GM04504 (cell line): Measurements from ENCODE around the gene CCNQ.
"Not testable (repeated sequence)": the region's sequence is repeated elsewhere in the genome, so short reads cannot be mapped to it uniquely, and the experiment has no call there.

ENCODE experiments used
- DNase-seq: peaks from one replicate; pipeline ENCODE4 v3.0.0-alpha.2; 2012; ENCODE audit warnings: low read depth

Gene CCNQ

DNA sequence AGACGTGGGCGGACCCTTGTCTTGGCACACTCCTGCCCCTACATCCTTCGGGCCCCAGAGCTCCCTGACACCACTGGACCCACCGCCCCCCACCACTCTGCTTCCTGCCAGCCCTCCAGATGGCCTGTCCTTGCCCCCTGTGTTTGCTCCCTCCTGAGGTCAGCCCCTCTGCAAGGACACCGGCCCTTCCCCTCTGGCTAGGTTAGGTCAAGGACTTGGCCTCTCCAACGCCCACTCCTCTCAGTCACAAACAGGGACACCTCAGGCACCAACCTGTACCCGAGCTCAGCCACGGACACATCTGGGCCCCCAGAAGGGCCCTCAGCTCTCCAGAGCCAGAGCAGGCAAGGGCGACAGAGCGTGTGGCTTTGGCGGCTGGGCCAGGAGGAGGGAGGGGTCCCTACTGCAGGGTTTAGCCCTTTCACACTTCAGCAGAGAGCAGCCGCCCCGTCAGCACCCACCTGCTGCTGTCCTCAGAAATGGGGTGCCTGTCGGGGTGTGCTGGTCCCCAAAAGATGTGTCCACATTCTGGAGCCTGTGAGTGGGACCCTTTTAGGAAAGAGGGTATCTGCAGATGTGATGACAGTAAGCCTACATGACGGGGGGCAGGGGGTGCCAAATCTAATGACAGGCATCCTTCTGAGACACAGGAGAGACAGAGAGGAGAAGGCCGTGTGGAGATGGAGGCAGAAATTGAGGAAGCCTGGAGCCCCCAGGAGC, 24.5 kb upstream of the CCNQ start:
- DNase-seq: no peak

DNA sequence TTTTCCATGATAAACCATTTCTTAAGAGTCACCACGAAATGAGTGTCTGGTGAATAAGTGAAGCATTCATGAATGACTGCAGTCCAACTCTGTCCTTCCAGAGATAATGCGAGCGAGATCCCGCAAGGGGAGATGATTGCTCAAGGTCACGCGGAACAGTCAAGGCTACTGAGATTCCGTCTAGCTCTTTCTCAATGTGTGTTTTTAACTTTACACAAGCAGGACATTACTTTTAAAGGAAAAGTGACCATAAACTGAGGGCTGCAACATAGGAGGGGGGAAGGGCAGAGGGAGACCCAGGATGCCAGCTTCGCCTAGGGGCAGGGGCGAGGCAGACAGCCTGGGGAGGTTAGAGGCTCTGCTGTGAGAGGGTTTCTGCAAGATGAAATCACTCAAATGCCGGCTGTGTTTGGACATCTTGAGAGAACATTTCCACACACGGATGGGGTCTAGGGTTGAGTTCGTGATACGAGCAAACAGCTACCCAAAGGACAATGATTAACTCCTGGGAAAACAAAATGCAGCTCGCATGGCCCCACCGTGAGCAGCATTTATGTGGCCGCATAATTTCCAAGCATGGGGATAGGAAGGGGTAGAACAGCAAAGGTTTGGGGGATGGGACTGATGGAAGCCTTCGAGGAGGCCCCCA, 23.8 kb upstream of the CCNQ start:
- DNase-seq: no peak

GRCh38 chrX:153621949-153622598, 23.1 kb upstream of the CCNQ start:
- no peak for DNase-seq

DNA sequence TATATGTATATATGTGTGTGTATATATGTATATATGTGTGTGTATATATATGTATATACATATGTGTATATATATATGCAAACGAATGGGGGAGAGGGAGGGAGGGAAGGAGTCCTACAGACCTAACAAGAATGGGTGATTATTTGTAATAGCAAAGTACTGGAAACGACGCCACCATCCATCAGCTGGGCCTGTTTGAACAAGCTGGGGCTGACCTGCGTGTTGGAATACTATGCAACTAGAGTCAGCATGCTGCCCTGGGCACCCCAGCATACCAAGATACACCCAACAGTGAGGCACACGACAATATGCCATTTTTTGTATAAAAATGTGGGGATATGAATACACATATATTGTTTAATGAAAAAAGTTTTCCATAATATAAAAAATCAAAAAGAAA, 21.6 kb upstream of the CCNQ start:
- DNase-seq: no peak

DNA sequence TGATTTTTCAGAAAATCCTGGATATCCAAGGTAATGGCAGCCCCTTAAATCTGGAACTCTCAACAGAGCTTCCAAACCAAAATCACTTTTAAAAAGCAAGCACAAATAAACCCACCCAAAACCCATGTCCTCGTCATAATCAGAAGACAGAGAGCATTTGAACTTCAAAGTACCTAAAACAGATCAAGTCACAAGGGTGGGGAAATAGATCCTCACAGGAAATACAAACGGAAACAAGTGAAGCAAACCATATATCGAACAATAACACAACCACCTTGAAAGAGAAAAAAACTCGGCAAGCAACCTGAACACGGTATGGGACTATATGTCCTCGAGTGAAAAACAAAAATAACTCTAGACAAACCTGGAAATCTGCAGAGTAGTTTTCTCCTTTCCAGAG, 15.9 kb upstream of the CCNQ start:
- no peak for DNase-seq

GRCh38 chrX:153612413-153612812, 13.5 kb upstream of the CCNQ start:
- DNase-seq: no peak

DNA sequence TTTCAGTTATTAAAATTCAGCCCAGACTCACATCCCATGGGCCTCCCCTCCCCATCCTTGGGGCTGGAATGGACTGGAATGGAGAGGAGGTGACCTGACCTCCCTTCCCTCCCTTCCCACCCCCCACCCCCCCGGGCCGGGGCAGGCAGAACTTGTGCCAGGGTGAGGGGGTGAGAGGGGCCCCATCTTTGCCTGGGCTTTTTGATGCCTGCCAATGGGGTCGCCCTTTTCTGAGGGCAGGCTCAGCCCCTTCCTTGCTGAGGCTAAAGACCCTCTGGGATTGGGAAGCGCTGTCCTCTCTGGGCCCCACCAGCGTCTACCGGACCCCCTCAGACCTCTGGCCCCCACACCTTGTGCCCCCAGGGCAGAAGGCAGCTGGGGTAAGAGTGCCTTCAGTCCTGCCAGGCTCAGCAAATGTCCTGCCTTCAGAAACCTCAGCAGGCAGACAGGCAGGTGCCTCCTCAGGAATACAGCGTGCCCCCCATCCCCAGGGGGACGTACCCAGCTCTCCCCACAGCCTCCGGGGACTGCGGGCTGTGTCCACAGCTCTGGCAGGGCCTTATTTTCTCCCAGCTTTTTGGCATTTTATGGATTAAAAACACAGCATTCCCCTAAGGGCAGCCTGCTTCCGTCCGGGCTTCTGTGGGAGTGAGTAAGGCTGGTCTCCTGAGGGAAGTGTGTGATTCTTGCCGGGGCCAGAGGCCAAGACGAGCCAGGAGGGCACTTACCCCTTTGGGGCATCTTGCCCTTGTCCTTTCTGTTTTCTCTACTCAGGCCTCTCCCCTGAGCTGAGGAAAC, 12.6 kb upstream of the CCNQ start:
- no peak for DNase-seq

DNA sequence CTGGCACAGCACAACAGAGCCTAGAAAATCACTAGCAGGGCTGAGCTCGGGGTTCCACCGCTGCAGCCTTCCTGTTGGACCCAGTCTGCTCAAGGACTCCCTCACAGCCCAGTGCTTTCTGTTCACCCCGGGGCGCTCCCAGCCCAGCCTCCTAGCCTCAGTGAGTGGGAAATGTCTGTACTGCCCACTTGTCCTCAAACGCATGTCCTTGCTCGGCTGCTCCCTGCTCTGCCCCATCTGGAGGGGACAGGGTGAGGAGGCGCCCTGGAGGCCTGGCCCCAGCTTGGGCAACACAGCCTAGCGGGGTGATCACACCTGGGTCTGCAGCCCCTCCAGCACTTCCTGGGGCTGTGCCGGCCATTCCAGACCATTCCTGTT, 11.9 kb upstream of the CCNQ start:
- DNase-seq: no peak

- no peak for DNase-seq
These were observed 11.2 kb upstream of the CCNQ start for GRCh38 chrX:153609917-153610835.

DNA sequence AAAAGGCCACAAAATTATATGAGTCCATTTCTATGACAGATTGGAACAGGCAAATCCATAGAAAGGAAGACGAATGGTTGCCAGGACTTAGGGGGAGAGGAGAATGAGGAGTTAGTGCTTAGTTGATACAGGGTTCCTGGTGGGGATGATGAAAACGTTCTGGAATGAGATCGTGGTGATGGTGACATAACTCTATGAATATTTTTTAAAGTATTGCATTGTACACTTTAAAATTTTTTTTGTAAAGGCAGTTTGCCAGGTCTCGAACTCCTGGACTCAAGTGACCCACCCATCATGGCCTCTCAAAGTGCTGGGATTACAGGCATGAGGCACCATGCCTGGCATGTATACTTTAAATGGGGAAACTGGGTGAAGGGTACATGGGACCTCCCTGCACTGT, 9.9 kb upstream of the CCNQ start:
- no peak for DNase-seq

DNA sequence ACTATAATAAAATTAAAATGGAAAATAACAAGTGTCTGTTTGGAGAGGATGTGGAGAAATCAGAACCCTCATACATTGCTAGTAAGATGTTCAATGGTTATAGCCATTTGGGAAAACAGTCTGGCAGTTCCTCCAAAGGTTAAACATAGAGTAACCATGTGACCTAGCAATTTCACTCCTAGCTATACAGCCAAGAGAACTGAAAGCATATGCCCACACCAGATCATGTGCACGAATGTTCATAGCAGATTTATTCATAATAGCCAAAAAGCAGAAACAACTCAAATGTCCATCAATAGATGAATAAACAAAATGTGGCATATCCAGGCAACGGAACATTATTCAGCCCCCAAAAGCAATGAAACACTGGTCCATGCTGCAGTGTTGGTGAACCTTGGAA, 9.4 kb upstream of the CCNQ start:
- DNase-seq: no peak

DNA sequence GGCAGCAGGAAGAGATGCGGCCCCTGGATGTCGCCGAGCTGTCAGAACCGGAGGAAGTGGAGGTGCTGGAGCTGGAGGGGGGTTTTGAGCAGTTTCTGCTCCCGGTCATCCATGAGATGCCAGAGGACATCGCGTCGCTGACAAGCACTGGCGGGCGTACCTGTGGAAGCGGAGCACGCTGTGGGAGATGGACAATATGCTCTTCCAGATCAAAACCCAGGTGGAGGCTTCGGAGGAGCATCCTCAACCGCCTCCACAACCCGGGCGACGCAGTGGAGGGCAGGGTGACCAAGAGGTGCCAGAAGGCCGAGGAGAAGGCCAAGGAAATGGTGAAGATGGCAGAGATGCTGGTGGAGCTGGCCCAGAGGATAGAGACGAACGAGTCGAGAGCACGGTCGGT, 7.6 kb upstream of the CCNQ start:
- no peak for DNase-seq

- not testable (repeated sequence) for DNase-seq
These were observed 5.9 kb upstream of the CCNQ start for GRCh38 chrX:153604666-153605380.

DNA sequence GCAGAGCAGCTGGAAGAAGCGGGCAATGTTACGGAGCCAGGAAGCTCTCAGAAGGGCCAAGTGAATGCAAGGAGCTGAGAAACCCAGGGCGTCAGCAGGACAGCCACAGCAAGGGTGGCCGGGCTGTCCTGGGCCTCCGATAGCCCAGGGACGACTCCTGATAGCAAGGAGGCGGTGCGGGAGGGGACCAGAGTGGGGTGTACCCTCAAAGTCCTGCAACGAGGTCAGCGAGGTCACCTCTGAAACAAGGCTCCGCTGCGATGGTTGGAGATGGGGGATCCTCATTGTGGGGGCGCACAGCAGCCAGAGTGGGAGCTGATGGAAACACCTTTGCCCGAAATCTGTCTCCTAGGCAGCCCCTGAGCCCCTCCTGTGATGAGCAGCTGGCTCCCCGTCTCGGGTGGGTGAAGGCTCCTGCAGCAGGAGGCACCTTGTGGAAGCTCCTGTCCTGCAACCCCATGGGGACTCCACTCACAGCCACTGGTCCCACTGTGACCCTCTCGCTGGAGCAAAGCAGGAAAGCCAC, 4.3 kb upstream of the CCNQ start:
- no peak for DNase-seq

DNA sequence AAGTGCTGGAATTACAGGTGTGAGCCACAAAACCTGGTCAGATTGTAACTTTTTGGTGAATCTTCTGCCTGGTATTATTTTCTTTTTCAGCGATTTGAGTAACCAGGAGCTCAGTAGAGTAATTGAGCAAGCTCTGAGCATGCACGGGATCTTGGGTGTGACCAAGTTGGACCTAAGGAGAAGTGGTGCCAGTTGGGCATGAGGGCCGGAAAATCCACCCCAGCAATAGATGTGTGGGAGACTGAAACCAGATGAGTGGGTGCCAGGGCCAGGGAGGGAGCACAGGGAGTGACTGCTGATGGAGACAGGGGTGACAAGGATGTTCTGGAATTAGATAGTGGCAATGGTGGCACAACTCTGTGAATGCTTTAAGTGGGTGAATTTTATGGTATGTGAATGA, 3.7 kb upstream of the CCNQ start:
- DNase-seq: no peak

GRCh38 chrX:153601511-153602110, 2.7 kb upstream of the CCNQ start:
- no peak for DNase-seq

DNA sequence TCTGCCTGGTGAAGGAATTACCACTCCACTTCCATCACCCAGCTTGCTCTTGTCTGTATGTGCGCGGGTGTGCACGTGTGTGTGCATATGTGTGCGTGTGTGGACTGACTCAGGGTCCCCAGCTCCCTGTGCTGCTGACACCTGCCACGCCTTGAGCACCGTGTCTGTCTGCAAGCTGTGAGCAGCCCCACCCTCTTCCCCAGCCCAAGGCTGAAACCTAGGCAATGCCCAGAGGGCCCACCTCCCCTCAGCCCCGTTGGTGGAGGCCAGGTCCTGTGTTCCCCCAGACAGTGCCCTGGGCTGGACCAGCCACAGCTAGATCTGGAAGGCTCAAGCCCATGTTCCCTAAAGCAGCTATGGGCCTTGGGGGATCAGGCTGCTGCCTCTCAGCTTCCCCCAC, 2.0 kb upstream of the CCNQ start:
- DNase-seq: no peak

DNA sequence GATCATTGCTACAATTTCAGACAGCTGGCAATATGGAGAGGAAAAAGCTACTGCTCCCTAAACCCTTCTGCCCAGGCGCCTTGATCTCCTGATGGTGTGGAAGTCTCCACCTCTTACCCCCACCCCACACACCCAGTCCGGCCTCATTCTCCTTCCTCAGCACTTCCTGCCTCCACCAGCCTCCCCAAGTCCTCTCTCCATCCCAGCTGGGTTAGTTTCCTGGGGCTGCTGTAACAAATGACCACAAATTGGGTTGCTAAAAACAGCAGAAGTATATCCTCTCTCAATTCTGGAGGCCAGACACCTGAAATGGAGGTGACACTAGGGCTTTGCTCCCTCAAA, 1.1 kb upstream of the CCNQ start:
- no peak for DNase-seq

DNA sequence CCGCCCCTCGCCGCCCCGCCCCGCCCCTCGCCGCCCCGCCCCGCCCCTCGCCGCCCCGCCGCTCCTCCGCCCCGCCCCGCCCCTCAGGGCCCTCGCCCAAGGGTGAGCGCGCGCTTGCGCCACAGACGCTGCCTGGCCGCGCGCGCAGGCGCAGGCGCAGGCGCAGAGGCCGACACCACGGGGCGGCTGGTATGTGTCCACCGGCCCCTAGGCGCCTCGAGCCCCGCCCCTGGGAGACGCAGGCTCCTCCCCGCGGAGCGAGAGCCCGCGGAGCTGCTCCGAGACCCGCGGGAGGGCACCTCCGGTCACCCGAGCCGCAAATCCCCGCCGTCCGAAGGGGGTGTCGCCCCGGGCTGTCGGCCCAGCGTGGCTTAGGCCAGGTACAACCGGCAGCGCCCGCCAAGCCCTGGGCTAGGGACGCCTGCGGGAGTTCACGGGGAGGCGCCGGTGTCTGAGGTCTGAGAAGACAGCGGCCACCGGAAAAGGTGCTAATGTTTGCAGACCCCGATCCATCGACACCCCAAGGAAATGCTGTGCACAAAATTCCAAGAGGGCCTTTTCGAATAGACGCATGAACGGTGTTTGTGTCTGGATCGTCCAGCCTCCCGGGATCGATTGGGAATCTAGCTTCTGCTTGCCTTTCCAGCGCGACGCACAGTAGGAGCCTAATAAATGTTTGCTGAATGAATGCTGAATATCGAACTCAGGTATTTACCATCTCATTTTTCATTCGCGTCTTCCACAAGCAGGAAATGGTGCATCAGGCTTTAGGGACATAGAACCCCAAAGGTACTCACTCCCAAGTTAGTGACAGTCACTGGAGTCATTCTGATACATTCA, 473 bp upstream of the CCNQ start:
- DNase-seq: peak; percentile 68
